ENCODE results near the gene GRIN3B. TPM values are rescaled to one million over a fixed set of nuclear protein-coding genes. Genes with fewer than 3 reads are reported as not detected.
A peak's percentile ranks its signal among the peaks of the same experiment; 100 is the strongest.

Gene GRIN3B
- total RNA-seq, 2 donors from 2014 or later = 0.26 TPM; not detected in 1

DNA sequence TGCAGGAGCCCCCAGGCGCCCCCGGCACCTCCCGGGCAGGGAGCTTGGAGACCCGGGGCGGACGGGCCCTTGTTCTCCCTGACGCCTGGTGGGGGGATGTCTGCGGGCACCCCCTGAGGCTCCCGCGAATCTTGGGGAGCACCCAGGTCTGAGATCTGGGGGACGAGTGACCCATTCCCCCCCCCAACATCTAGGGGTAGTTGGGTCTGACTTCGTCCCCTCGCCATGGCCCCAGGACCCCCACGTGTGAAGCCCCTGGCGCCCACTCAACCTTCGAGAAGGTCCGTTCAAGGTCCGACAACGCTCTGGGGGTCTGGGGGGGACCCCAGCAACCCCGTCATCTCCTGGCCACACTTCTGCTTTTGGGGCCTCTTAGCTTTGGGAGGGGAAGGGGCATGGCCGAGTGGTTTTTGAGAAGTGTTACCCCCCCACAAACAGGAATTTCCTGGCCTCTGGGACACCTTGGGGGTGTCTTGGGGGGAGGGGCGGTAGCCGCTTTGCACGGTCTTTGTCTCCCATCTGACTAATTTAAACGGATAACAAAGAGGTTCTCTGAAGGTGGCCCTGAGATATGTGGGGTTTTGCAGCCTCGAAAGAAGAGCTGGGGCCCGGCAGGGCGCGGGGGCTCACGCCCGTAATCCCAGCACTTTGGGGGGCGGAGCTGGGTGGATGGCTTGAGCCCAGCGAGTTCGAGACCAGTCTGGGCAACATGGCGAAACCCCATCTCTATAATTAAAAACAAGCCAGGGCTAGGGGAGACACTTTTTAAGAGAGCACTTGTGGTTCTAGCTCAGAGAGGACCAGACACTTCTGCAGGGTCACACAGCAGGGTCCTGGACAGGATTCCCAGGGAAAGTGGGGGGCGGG, 26.8 kb downstream of the GRIN3B start:
- Histone ChIP-seq H3K36me3 (replicated peaks in 1 of 2; ENCODE audit: insufficient read depth in 1 of 2, low read depth in 2 of 2) (no peaks in the 10 kb centered on the region), H3K4me1 (peaks cover 39% of the 10 kb centered on the region), H3K9me3 (no peaks in the 10 kb centered on the region), H3K27me3 (no peaks in the 10 kb centered on the region), H3K27ac (peak overlapping the region; percentile 83 to 94 (median 90)), H3K4me3 (peak overlapping the region; percentile 49 to 78)
- DNase-seq = peak in 1 of 4 donors; percentile 38
- TF ChIP-seq POLR2A (IDR thresholded peaks at IDR 0.05) = no peak
- TF ChIP-seq, protein P1, sequence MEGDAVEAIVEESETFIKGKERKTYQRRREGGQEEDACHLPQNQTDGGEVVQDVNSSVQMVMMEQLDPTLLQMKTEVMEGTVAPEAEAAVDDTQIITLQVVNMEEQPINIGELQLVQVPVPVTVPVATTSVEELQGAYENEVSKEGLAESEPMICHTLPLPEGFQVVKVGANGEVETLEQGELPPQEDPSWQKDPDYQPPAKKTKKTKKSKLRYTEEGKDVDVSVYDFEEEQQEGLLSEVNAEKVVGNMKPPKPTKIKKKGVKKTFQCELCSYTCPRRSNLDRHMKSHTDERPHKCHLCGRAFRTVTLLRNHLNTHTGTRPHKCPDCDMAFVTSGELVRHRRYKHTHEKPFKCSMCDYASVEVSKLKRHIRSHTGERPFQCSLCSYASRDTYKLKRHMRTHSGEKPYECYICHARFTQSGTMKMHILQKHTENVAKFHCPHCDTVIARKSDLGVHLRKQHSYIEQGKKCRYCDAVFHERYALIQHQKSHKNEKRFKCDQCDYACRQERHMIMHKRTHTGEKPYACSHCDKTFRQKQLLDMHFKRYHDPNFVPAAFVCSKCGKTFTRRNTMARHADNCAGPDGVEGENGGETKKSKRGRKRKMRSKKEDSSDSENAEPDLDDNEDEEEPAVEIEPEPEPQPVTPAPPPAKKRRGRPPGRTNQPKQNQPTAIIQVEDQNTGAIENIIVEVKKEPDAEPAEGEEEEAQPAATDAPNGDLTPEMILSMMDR (IDR thresholded peaks at IDR 0.05) = no peak
- ATAC-seq = no peak
- intact Hi-C loops (cut with DNase I) = no loop called here
- 1% methylated on average over 16 to 36 of the region's 36 CpGs for WGBS, 2 donors

DNA sequence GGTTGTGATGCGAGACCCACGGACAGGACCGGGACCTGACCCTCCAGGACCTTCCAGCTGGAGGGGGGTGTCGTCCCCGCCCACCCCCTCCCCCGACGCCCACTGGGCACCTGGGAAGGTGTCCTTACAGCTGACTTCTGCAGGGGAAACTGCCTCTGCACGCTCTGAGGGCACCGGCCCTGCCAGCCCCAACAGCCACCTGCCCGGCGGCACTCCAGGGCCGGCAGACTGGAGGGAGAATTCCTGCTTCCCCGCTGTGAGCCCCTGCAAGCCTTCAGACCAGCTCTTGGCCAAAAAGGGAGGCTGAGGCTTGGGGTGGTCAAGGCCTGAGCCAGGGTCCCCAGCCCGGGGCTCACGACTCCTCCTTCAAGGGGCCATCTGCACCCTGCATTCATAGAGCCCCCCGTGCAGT, 27.4 kb downstream of the GRIN3B start:
- no peak for TF ChIP-seq POLR2A (IDR thresholded peaks at IDR 0.05)
- TF ChIP-seq, protein P1 (IDR thresholded peaks at IDR 0.05) = no peak
- H3K9me3 ChIP-seq = no peaks in the 10 kb centered on the region
- DNase-seq (peak in 1 of 4 donors; percentile 32), ATAC-seq (no peak)
- peak overlapping the region; percentile 83 to 94 (median 90) for H3K27ac ChIP-seq
- no peaks in the 10 kb centered on the region for H3K27me3 ChIP-seq
- peaks cover 0 to 5% of the 10 kb centered on the region in 2 donors for H3K36me3 ChIP-seq (replicated peaks in 1 of 2; ENCODE audit: insufficient read depth in 1 of 2, low read depth in 2 of 2)
- 0 to 5% methylated on average over 2 to 16 of the region's 16 CpGs for WGBS, 2 donors
- peak overlapping the region; percentile 49 to 78 for H3K4me3 ChIP-seq
- peaks cover 34% of the 10 kb centered on the region for H3K4me1 ChIP-seq
- intact Hi-C loops (cut with DNase I) = no loop called here

DNA sequence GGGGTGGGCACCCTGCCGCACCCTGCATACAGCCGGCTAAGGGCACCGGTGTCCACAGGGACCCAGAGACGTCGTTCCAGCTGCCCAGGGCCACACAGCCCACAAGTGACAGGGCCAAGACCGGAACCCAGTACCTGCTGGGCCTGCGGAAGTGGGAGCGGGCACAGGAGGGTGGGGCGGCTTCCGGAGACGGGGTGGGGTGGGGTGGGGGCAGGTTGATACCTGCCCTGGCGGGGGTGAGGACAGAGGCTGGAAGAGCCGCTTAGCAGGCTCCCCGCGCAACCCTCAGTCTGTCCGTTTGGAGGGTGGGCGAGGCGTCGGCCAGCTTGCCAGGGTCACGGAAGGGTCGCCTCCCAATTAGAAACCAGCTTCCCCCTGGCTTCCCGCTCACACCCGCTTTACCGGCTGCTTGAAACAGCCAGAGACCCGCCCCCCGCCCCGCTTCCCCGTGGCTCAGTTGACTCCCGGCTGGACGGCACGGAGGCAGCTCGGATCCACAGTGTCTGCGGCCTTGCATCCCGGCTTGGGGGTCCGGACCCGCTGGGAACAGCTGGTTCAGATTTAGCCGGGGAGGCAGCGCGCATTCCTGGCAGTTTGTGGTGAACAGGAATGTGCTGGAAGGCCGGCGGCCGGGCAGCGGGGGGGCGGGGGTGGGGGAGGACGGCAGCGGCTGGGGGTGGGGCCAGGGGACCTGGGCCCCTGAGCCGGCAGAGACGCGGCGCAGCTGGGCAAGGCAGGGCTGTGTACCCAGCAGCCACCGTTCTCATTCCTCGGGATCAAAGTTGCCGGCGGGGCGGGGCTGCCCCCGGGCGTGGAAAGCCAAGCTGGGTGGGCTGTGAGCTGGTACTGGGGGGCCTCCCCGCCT, 28.1 kb downstream of the GRIN3B start:
- Histone ChIP-seq H3K27me3 (no peaks in the 10 kb centered on the region), H3K36me3 (replicated peaks in 1 of 2; ENCODE audit: insufficient read depth in 1 of 2, low read depth in 2 of 2) (peaks cover 0 to 5% of the 10 kb centered on the region in 2 donors), H3K4me3 (peak overlapping the region; percentile 49 to 78), H3K27ac (peak overlapping the region; percentile 83 to 94 (median 90)), H3K9me3 (no peaks in the 10 kb centered on the region), H3K4me1 (peaks cover 32% of the 10 kb centered on the region)
- DNase-seq = peak; percentile 74 to 85 (median 81)
- WGBS, 2 donors = 1% methylated on average over 57 of the region's 58 CpGs; no CpG with 5 or more reads in 1 of the 2 donors
- peak in 2 of 3 donors; percentile 58 to 62 for TF ChIP-seq POLR2A (IDR thresholded peaks at IDR 0.05)
- TF ChIP-seq, protein P1 (IDR thresholded peaks at IDR 0.05) = no peak
- ATAC-seq = peak; percentile 73
- intact Hi-C loops (cut with DNase I) = no loop called here

DNA sequence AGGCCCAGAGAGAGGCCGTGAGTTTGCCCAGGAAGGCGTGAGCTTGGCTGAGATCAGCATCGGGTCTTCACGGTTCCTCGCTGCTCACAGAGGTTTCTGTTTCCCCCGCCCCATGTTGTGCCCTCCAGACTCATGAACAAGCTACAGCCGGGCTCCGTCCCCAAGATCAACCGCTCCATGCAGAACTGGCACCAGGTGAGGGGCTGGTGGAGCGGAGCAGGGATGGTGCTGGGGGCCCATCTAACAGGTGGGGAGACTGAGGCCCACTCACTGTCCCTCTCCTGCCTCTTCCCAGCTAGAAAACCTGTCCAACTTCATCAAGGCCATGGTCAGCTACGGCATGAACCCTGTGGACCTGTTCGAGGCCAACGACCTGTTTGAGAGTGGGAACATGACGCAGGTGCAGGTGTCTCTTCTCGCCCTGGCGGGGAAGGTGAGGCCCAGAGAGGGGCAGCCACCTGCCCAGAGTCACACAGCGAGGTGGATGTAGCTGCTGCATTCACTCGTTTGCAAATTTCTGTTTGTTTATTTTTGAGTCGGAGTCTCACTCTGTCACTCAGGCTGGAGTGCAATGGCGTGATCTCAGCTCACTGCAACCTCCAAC, 32.1 kb downstream of the GRIN3B start:
- DNase-seq = no peak

More for the DNA sequence above, 32.1 kb downstream of the GRIN3B start:
- TF ChIP-seq, protein P1 (IDR thresholded peaks at IDR 0.05) = no peak
- no peak for TF ChIP-seq POLR2A (IDR thresholded peaks at IDR 0.05)
- Histone ChIP-seq H3K27me3 (no peaks in the 10 kb centered on the region), H3K4me3 (no peak overlapping the region), H3K36me3 (replicated peaks in 1 of 2; ENCODE audit: insufficient read depth in 1 of 2, low read depth in 2 of 2) (peaks cover 0 to 5% of the 10 kb centered on the region in 2 donors), H3K9me3 (no peaks in the 10 kb centered on the region), H3K4me1 (peaks cover 19% of the 10 kb centered on the region), H3K27ac (no peak overlapping the region)
- intact Hi-C loops (cut with DNase I) = no loop called here
- 80 to 81% methylated on average over 17 to 19 of the region's 20 CpGs for WGBS, 2 donors
- no peak for ATAC-seq
